Stimulated activated CD4-positive, alpha-beta T cell treated with anti-CD3 and anti-CD28 coated beads, TNF-alpha, amount 100 ng/mL, for 24 hours (primary cell): ENCODE measurements around the gene LRRC7.
"Not testable (repeated sequence)": the region's sequence is repeated elsewhere in the genome, so short reads cannot be mapped to it uniquely, and the experiment has no call there.

ENCODE experiments used
- DNase-seq, 3 experiments: peaks; one replicate each; pipeline ENCODE4 v3.0.0-alpha.2; 2020; ENCODE audit warnings: low read depth in 3 of 3

The LRRC7 gene

GRCh38 chr1:69878338-69878737, 310.6 kb downstream of the LRRC7 start:
- DNase-seq = no peak

- DNase-seq = not testable (repeated sequence)
Measured at GRCh38 chr1:69888016-69888415, 320.3 kb downstream of the LRRC7 start.

GRCh38 chr1:69888657-69889056, 320.9 kb downstream of the LRRC7 start:
- DNase-seq = no peak

- DNase-seq = no peak
Measured at GRCh38 chr1:69898403-69898947, 330.8 kb downstream of the LRRC7 start.

GRCh38 chr1:69911301-69911801, 343.6 kb downstream of the LRRC7 start:
- DNase-seq = no peak

- DNase-seq = no peak
Measured at GRCh38 chr1:69913977-69914376, 346.3 kb downstream of the LRRC7 start.

- DNase-seq = no peak
Measured at GRCh38 chr1:69914976-69915765, 347.4 kb downstream of the LRRC7 start.

GRCh38 chr1:69919129-69919921, 351.6 kb downstream of the LRRC7 start:
- DNase-seq = no peak

GRCh38 chr1:69919922-69920273, 352.2 kb downstream of the LRRC7 start:
- DNase-seq = no peak

GRCh38 chr1:69920426-69920825, 352.7 kb downstream of the LRRC7 start:
- no peak for DNase-seq

- DNase-seq = no peak
Measured at GRCh38 chr1:69921486-69921885, 353.8 kb downstream of the LRRC7 start.

GRCh38 chr1:69928234-69928633, 360.5 kb downstream of the LRRC7 start:
- DNase-seq = not testable (repeated sequence)

- DNase-seq = no peak
Measured at GRCh38 chr1:69929308-69930057, 361.8 kb downstream of the LRRC7 start.

GRCh38 chr1:69930396-69930795, 362.7 kb downstream of the LRRC7 start:
- DNase-seq = no peak

GRCh38 chr1:69932760-69933159, 365.0 kb downstream of the LRRC7 start:
- DNase-seq = no peak

GRCh38 chr1:69940231-69940630, 372.5 kb downstream of the LRRC7 start:
- no peak for DNase-seq

- DNase-seq = no peak
Measured at GRCh38 chr1:69940816-69941215, 373.1 kb downstream of the LRRC7 start.

- no peak for DNase-seq
Measured at GRCh38 chr1:69943030-69943429, 375.3 kb downstream of the LRRC7 start.

- DNase-seq = no peak
Measured at GRCh38 chr1:69946935-69947334, 379.2 kb downstream of the LRRC7 start.

- DNase-seq = no peak
Measured at GRCh38 chr1:69947837-69948236, 380.1 kb downstream of the LRRC7 start.

GRCh38 chr1:69952676-69953075, 385.0 kb downstream of the LRRC7 start:
- no peak for DNase-seq

GRCh38 chr1:69962452-69962851, 394.7 kb downstream of the LRRC7 start:
- not testable (repeated sequence) for DNase-seq
